Activated T-helper 9 cell treated with anti-CD3 and anti-CD28 coated beads, Interleukin-2, amount 50 U/mL, for 16 hours (primary cell): ENCODE measurements around the gene TMEM141.
A peak's percentile ranks its signal among the peaks of the same experiment; 100 is the strongest.

ENCODE experiments used
- DNase-seq: peaks from one replicate; pipeline ENCODE4 v3.0.0-alpha.2; 2020; ENCODE audit warnings: low read depth

TMEM141 gene

DNA sequence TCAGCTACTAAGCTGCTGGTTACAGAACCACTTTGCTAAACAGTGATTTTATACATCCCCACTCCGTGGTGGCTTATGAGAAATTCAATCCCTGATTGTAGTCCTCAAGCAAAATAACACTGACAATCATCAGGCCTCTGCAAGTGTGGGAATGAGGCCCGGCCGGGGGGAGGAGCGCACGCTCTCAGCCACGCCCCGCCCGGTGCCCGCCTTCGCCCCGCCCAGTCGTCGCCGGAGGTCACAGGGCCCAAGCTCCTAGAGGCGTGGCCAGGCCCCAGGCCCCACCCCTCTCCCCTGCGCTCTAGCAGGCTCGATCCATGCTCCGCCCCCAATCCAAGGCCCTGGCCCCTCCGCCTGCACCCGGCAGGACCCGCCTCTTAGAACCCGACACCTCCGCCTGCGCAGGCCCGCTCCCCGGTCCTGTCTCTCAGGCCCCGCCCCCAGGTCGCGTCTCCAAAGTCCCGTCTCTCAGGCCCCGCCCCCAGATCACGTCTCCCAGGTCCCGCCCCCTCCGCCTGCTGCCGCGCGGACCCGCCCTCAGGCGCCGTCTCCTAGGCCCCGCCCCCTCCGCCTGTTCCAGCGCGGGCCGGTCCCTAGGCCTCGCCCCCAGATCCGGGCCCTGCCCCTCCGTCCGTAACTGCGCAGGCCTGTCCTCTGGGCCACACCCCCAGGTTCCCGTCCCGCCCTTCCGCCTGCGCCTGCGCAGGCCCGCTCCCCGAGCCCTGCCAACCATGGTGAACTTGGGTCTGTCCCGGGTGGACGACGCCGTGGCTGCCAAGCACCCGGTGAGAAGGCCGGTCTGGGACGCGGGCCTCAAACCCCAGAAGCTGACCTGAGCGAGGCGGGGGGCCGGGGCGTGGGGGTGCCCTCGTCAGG, at the start of gene TMEM141:
TSS of gene TMEM141 (plus strand) at position 705 of the 876 bp plus-strand sequence. CDS start at position 732, 27 bp downstream.
- peak; percentile 99 for DNase-seq

DNA sequence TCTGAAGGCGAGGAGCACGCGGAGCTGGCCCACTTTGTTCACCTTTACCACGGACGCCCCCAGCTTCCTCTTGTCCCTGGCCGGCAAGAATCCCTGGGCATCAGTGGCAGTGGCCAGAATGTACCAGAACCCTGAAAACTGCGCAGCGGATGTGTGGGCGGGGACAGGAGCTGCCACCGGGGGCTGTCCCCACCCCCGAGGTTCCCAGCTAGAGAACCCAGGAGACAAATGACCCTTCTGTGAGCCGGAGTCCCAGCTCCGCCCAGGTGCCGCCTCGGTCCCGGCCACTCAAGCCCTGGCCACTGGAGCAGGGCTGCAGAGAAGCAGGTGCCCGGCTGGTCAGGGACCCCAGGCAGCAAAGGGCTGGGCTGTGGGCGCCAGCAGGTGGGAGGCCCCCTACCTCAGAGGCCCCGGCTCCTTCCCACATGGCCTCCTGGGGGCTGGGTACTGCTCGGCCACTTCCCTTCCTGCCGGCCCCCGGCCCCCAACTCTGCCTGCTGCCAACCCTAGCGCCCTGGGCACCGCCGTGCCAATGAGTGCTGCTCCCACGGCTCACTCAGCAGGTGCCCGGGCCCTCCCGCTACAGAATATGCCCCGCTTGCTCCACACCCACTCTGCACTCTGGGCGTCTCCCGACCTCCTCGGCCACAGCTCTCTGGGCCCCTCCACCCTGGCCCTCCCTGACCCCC, 49.1 kb upstream of the TMEM141 start:
- no peak for DNase-seq

DNA sequence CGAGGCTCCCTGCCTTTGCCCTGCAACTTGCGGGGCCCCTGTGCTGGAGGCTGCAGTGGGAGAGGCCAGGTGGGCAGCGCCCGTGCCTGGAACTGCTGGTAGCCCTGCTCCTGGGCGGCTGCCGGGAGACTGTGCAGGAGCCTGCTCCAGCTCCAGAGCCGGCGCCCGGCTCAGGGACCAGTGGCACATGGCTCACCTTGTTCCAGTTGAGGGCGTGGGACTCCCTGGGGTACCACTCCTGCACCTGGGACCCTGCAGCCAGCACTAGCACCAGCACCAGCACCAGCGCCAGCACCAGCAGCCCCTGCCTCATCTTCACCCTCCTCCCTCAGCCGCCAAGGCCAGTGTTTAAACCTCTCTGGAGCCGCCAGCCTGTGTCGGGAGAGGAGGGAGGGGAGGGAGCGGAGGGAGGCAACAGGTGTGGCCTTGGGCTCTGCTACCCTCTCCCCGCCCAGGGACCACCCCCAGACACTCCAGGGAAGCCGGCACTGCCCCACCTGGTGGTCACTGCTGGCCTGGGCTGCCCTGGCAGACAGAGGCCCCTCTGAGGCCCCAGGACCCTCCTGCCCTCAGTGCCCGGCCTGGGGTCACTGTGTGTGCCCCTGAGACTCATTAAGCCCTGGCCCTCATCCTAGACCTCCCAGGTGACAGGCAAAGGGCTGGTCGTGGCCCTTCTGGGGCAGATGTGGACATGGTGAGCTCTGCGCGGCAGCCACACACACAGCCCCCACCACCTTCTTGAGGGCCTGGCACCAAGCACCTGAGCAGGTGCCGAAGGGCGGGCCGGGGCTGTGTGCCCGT, 48.4 kb upstream of the TMEM141 start, which contains the start of gene LCN10:
TSS of gene LCN10 (minus strand) at position 350 of the 801 bp plus-strand sequence. CDS start at position 313, 37 bp downstream.
- DNase-seq = no peak

DNA sequence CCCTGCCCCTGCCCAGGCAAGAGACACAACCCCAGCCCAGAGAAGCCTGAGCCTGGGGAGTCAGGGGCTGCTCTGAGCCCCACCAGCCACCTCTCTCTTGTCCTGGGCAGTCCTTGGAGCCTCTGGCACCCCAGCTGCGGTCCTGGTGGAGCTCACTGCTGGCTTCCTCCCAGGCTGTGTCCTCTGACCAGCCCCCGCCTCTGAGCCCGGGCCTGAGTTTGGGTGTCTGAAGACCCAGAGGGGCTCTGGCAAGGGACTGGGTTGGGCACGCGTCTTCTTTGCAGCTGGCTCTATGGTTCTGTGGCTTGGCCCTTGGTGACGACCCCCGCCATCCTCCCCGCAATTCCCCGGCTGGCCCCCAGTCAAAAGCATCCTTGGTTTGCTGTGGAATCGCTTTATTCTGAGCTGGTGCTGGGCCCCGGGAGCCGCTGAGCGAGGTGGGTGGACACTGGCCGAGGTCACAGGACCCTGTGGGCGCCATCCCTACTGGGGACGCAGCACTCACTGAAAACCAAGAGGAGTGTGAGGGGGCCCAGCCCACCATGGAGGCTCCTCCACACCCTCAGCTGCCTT, 47.4 kb upstream of the TMEM141 start:
- DNase-seq = no peak

DNA sequence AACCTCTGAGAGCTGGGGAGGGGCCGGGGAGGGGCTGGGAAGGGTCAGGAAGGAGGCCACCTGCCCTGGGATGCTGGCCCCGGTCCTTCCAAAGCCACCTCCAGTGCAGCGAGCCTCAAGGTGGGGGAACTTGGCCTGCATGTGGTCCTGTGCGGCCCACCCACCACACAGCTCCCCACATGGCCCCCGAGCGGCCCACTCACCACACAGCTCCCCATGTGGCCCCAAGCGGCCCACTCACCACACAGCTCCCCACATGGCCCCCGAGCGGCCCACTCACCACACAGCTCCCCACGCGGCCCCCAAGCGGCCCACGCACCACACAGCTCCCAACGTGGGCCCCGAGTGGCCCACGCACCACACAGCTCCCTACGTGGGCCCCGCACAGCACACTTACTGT, 46.4 kb upstream of the TMEM141 start:
- no peak for DNase-seq

DNA sequence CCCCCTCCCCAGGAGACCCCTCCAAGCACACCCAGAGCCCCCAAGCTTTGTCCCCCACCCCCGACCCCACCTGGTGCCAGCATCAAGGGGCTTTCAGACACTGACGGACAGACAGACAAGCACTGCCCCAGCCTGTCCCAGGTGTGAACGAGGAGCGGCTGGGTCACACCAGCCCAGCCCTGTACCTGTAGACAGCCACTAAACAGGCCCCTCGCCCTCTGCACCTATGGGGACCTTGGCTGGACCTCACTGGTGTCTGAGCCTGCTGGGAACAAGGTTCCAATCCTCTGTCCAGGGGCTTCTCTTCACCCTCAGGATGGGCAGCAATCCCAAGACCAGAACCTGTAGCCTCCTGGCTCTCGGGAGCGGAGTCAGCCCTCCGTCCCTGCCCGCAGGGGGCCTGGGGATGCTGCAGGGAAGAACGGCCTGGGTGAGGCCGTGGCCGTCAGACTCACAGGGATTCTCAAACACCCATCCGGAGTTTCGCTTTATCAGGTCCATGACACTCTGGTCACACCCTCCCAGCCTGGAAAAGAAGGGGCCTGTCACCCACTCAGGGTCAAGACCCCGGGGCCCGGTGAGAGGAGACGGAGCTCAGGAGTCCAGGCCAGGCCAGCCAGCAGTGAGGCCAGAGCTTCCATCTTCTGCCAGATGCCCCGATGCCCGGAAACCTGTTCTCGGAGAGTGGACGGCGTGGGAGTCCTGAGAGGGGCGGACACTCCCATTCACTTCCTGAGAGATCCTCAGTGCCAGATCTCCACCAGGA, 45.6 kb upstream of the TMEM141 start:
- DNase-seq = no peak

DNA sequence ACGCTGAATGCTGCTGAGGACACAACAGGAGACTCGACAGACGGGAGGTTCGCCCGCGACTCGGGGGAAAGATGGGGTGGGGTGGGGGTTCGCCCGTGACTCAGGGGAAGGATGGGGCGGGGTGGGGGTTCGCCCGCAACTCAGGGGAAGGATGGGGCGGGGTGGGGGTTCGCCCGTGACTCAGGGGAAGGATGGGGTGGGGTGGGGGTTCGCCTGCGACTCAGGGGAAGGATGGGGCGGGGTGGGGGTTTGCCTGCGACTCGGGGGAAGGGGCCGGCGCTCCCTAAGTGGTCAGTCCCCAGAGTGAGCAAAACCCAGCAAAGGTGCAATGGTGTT, 45.0 kb upstream of the TMEM141 start:
- DNase-seq = no peak

DNA sequence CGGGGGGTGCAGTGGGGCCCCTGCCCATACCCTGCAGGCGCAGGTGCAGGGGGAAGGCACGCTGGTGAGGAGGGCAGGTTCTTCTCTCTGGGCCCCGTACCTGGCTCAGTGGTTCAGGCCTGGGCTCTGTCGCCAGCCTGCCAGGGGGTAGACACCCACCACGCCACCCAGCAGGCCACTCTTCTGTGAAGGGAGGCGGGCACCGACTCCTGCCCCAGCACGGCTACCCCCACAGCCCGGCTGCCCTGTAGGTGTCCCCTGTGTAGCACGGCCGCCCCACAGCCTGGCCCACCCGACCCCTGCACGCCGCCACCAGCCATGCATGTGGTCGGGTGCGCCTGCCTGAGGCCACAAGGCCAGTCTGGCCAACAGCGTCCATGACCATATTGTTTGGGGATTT, 44.5 kb upstream of the TMEM141 start:
- DNase-seq = no peak

DNA sequence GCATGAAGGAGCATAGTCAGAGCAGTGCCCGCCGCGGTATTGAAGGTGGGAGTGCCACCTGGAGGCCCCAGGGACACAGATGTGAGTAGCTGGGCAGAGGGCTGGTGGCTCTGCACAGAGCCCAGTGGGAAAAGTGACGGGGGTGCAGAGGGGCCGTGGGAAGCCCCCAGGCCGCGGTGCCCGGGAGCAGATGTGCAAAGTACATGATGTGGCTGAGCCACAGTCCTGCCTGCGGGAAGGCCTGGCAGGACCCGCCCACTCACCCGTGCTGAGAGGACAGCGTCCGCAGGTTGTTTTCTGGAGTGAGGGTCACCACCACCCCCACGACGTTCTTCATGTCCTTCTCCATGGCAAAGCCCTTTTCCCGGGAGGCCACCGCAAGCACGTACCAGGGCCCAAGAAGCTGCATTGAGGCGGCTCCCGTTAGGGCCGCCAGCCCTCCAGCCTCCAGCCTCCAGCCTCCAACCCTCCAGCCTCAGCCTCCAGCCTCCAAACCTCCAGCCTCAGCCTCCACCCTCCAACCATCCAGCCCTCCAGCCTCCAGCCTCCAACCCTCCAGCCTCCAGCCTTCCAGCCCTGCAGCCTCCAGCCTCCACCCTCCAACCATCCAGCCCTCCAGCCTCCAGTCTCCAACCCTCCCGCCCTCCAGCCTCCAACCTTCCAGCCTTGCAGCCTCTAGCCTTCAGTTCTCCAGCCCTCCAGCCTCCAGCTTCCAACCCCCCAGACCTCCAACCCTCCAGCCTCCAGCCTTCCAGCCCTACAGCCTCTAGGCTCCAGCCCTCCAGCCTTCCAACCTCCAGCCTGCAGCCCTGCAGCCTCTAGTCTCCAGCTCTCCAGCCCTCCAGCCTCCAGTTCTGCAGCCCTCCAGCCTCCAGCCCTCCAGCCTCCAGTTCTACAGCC, 43.7 kb upstream of the TMEM141 start:
- no peak for DNase-seq

DNA sequence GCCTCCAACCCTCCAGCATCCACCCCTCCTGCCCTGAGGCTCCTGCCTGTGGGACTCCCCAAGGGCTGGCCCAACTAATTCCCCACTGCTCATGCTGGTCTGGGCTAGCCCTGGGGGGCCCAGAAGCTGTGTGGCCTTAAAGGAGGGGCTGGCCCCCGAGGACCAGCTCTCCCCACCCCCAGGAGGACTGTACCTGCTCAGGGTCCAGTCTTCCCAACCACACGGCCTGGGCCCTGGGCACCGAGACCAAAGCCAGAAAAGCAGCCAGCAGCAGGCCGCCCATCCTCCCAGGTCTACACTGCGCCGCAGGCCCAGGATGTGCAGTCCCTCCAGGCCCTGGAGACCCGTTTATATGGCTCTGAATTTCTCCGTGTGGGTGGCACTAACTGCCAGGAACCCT, 42.9 kb upstream of the TMEM141 start, which contains the start of gene LCN6:
TSS of gene LCN6 (minus strand) at position 325 of the 400 bp plus-strand sequence. CDS start at position 283, 42 bp downstream.
- DNase-seq = no peak

DNA sequence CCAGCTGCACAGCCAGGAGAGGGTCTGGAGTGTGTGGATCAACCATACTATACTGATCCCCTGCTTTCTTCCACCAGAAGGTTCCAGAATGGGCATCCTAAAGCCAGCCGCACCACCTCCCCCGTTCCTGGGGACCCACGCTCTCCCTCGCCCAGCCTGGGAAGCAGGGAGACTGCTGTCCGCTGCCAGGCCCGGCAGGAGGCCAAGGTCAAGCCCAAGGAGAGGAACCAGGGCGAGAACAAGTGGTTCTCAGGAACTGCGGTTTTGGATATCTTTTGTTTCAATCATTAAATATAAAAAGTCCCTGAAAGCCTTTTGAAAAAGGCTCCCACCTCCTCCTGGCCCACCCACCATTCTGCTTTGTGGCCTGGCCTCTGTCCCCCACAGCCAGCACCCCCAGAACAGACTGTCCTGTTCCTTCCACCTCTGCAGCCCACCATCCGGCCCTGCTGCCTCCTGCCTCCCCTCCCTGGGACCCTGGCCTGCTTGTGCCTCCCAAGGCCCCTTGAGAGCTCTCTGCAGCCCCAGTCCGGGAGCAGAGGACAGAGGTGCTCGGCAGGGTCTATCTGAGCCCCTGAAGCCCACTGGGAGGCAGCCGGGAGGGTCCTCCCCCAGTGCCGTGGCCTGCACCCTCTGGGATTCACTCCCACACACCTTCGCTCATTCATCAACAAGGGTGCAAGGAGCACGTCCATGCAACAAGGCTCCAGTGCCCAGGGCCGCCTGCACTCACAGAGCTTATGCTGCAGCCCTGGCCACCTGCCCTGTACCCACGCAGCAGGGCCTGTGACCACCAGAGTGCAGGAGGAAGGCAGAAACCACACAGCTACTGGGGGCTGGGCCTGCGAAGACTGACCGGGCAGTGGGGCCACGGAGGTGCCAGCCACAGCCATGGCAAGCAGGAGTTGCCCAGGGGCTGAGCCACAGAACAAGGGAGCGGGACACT, 42.2 kb upstream of the TMEM141 start:
- DNase-seq = no peak

DNA sequence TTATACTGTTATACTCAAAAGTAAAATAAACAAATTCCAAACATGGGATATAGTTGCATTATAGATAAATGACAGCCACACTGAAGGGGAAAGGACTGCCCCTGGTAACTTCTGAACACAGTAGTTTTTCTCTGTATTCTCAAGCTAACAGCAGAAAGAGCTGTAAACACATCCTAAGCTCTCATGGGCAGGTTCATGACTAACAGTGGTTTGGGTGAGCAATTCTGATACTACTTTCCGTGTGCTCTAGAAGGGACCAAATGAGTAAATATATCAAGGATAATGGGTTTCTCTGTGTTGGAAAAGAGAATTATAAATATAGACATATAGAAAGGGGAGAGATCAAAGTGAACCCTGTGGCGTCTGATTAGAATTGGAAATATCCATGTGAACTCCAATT, 40.6 kb upstream of the TMEM141 start:
- DNase-seq = no peak

DNA sequence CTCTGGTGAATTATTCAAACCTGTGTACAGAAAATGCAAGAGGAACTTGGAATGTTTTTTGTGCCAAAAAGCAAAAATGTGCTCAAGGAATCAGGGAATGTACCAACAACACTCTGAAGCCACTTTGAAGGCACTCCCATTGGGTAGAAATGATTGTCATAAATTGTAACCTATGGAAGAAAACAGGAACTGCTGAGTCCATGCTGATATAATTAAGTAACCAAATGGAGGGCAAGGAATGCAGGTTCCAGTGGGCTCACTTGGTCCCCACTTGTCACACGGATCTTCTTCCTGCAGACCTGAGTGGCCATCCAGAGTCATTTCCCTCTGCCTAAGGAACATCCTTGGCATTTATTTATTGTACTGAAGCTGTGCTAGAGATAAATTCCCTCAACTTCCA, 39.9 kb upstream of the TMEM141 start:
- no peak for DNase-seq

DNA sequence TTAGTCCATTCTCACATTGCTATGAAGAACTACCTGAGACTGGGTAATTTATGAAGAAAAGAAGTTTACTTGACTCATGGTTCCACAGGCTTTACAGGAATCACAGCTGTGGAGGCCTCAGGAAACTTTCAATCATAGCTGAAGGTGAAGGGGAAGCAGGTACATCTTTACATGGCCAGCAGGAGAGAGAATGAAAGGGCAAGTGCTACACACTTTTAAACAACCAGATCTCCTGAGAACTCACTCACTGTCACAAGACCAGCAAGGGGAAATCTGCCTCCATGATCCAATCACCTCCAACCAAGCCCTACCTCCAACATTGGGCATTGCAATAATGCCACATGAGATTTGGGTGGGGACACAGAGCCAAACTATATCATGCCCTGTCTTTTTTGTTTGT, 39.3 kb upstream of the TMEM141 start:
- DNase-seq = no peak

DNA sequence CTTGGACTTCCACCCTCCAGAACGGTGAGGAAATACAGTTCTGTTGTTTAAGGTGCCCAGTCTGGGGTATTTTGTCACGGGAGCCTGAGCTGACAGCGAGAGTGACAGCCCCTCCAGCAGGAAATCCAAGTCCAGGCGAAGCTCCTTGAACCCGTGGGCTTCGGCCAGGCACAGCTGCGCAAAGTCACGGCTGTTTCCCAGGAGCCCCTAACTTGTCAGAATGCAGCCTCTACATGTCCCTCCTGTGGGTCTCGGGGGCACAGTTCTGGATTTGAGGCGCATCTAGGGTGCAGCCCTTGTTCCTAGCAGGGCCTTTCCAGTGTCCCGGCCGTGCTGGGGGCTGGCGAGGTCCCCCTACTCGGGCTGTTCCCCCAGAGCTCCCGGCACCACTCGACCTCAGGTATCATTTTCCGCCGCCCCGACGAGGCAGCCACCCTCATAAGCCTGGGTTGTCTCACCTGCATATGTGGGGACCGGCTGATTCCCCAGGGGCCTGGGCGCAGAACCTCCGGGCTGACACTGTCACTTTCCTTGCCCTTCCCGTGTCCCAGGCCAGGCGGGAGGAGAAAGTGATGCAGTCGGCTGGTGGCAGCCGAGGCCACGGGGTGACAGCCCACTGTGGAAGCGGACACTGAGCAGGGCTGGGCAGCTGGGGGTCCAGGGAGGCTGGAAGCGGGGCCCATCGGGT, 37.6 kb upstream of the TMEM141 start:
- no peak for DNase-seq

DNA sequence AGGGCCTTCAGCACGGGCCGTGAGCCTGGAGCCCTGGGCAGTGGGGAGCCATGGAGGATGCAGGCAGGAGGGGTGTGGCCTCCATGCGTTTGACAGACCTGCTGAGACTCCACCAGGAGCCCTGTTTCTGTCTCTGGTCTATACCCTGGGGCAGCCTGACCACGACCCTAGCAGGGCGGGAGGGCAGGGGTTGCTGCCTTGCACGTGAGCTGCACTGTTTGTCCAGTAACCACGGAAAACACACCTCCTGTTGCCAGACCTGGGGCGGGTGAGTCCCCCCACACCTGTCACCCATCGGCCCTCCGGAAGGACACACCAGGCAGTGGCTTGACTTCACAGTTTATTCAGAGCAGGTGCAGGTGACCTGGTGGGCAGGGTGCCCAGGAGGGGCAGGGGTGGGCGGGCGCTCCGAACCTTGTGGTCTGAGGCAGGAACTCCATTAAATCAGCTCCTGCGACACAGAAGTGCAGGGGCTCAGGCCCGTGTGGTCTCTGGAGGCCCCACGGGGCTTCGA, 37.0 kb upstream of the TMEM141 start:
- DNase-seq = no peak

DNA sequence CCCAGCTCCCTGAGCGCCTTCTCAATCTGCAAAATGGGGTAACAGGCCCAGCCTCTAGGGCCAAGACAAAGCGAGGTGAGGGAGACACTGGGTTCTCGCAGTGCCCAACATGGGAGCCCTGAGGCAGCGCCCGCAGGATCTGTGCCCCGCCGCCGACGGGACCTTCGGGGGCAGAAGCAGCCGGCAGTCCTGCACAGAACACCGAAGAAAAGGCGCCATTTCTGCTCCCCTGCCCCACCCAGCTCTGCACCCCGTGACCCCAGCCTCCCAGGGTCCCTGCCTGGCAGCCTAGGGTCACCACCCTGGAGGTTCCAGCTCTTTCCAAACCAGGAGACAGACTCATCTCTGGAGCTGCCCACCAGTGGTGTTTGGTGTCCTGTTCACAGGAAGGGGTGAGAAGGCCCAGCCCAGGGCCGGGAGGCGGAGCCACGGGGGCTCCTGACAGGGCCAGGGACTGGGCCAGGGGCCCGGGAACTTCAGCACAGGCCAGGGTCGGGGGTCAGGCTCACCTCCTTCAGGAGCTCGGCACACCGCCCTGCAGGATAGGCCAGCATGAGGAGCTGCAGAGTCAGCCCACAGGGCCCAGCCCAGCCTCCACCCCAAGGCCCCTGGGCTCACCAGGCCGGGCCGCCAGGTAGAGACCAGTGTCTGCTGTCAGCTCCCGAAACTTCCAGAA, 36.4 kb upstream of the TMEM141 start:
- no peak for DNase-seq
